ENCODE measurements around the gene MYH11.
"Not testable (repeated sequence)": the region's sequence is repeated elsewhere in the genome, so short reads cannot be mapped to it uniquely, and the experiment has no call there.

MYH11 gene

GRCh38 chr16:15742716-15743115 lies 114.1 kb downstream of the MYH11 start:
- DNase-seq = no peak

DNA sequence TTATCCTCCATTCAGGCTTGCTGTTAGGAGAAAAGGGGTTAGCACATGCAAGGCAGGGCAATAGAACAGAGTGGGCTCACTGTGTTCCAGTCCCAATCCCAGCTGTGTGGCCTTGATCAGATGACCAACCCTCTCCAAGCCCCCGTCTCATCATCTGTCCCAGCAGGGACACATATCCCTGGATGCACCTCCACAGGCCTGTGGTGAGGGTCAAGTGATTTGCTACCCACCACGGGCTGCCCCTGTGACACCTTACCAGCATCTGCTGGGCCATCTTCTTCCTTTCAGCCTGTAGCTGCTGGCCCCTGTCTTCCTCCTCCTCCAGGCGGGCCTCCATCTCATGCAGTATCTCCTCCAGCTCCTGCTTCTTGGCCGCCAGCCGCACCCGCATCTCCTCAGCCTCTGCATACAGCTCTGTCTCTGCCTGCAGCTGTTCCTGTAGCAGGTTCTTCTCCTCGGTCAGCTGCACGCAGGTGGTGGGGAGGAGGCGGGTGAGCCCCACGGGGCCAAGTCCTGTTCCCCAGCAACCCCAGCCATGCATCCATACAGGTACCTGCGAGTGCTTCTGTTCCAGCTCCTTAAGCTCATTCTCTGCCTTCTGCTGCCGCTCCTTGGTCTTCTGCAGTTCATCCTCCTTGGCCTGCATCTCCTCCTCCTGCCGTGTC lies 115.5 kb downstream of the MYH11 start:
- DNase-seq = no peak

GRCh38 chr16:15739950-15740349 lies 116.9 kb downstream of the MYH11 start:
- no peak for DNase-seq

- DNase-seq = no peak
These were observed 117.4 kb downstream of the MYH11 start for GRCh38 chr16:15739464-15739863.

GRCh38 chr16:15737140-15737644 lies 119.6 kb downstream of the MYH11 start:
- DNase-seq = no peak

DNA sequence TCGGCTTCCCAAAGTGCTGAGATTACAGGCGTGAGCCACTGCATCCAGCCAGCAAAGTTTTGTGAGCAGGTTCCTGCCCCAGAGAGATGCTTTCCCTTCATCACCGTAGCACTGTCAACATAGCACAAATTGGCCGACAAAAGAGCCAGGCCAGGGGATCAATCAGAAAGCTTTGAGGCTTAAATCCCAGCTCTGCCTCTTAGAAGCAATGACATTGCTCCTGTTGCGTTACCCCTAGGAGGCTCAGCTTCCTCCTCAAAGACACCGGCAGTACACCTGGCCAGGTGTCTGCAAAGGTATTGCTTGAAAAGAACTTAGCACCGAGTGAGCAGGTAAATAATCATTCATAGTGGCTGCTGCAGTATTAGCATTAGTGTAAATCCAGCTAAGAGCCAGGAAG lies 120.3 kb downstream of the MYH11 start:
- no peak for DNase-seq

GRCh38 chr16:15735610-15736009 lies 121.2 kb downstream of the MYH11 start:
- DNase-seq = no peak

DNA sequence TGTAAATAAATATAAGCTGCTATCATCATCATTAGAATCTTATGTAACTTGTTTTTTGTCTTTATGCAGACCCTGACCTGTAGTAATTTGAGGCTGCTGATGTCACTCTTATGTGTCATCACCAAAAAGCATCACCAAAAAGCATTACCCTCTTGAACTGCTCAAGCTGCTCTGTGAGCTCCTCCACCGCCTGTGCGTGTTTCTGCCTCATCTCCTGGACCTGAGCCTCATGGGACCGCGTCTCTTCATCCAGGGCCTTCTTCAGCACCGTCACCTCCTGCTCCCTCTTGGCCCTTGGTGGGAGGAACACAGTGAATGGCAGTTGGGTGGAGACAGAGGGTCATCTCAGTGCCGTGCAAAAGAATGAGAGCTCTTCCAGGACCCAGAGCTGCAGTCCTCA lies 124.4 kb downstream of the MYH11 start:
- no peak for DNase-seq

GRCh38 chr16:15729152-15729551 lies 127.7 kb downstream of the MYH11 start:
- no peak for DNase-seq

DNA sequence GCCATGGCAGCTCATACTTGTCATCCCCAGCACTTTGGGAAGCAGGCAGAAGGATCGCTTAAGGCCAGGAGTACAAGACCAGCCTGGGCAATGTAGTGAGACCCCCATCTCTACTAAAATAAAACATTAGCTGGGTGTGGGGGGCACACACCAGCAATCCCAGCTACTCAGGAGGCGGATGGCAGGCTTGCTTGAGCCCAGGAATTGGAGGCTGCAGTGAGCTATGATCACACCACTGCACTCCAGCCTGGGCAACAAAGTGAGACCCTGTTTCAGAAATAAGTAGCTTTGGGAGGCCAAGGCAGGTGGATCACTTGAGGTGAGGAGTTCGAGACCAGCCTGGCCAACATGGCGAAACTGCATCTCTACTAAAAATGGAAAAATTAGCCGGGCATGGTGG lies 129.1 kb downstream of the MYH11 start:
- DNase-seq = not testable (repeated sequence)

GRCh38 chr16:15726715-15727114 lies 130.1 kb downstream of the MYH11 start:
- peak; percentile 16 for DNase-seq

- DNase-seq = no peak
These were observed 131.1 kb downstream of the MYH11 start for GRCh38 chr16:15725641-15726240.

- no peak for DNase-seq
These were observed 133.0 kb downstream of the MYH11 start for GRCh38 chr16:15723808-15724207.

DNA sequence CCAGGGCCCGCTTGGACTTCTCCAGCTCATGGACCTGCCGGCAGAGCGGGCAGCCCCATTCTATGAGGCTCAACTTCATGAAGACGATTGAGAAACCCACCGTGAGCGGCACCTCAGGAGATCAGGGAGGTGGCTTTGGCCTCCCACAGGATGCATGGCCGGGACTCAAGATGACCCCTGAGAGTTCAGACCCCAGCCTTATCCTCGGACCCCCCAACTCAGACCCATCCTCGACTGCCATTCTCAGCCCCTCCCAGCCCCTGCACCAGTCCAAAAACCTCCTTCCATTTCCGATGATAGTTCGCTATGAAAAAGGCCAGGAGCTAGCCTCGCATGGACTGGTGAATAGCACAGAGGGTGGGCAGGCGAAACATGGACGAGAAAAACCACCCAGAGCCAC lies 135.8 kb downstream of the MYH11 start:
- no peak for DNase-seq

GRCh38 chr16:15716694-15717447 lies 140.0 kb downstream of the MYH11 start:
- no peak for DNase-seq

GRCh38 chr16:15715221-15715620 lies 141.6 kb downstream of the MYH11 start:
- DNase-seq = no peak

GRCh38 chr16:15714393-15715172 lies 142.2 kb downstream of the MYH11 start:
- DNase-seq = no peak

GRCh38 chr16:15708997-15709396 lies 147.8 kb downstream of the MYH11 start:
- no peak for DNase-seq

- DNase-seq = no peak
These were observed 148.7 kb downstream of the MYH11 start for GRCh38 chr16:15708096-15708495.

DNA sequence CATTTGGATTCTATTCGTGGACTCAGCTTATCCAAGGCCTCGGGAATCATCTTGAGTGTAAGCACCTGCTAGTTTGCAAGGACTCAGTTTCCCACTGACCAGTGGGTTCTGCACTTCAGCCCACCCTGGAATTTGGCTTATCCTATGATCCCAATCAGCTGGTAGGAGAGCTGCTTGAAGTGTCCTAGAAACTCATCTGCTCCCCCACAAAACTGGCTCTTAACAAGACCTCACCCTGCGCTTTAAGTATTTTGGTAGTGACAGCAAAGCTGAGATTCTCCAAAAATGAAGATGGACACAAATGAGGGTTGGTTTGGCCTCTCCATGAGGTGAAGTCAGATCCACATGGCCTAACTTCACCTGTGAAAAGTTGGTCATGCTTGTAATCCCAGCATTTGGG lies 149.5 kb downstream of the MYH11 start:
- no peak for DNase-seq

GRCh38 chr16:15705064-15705565 lies 151.7 kb downstream of the MYH11 start:
- no peak for DNase-seq

GRCh38 chr16:15704545-15704987 lies 152.3 kb downstream of the MYH11 start:
- no peak for DNase-seq

Data from NCI-H526 treated with DMSO at 0.1 percent for 48 hours (cell line).